ENCODE results near the gene SEMA5B.
A peak's percentile ranks its signal among the peaks of the same experiment; 100 is the strongest.

SEMA5B gene

GRCh38 chr3:122890720-122891220, 136.8 kb downstream of the SEMA5B start:
- DNase-seq (ENCODE audit: low spot score) = no peak

GRCh38 chr3:122890077-122890719, 137.4 kb downstream of the SEMA5B start:
- peak; percentile 77 for DNase-seq (ENCODE audit: low spot score)

GRCh38 chr3:122886946-122887345, 140.6 kb downstream of the SEMA5B start:
- DNase-seq (ENCODE audit: low spot score) = no peak

GRCh38 chr3:122886251-122886650, 141.3 kb downstream of the SEMA5B start:
- DNase-seq (ENCODE audit: low spot score) = no peak

GRCh38 chr3:122882361-122882947, 145.1 kb downstream of the SEMA5B start:
- no peak for DNase-seq (ENCODE audit: low spot score)

- DNase-seq (ENCODE audit: low spot score) = no peak
Measured at GRCh38 chr3:122880624-122881023, 146.9 kb downstream of the SEMA5B start.

- DNase-seq (ENCODE audit: low spot score) = no peak
Measured at GRCh38 chr3:122880173-122880572, 147.4 kb downstream of the SEMA5B start.

GRCh38 chr3:122875547-122876127, 151.9 kb downstream of the SEMA5B start:
- DNase-seq (ENCODE audit: low spot score) = no peak

- DNase-seq (ENCODE audit: low spot score) = no peak
Measured at GRCh38 chr3:122873741-122874515, 153.6 kb downstream of the SEMA5B start.

GRCh38 chr3:122868322-122868721, 159.2 kb downstream of the SEMA5B start:
- DNase-seq (ENCODE audit: low spot score) = no peak

GRCh38 chr3:122864498-122864897, 163.1 kb downstream of the SEMA5B start:
- no peak for DNase-seq (ENCODE audit: low spot score)

- no peak for DNase-seq (ENCODE audit: low spot score)
Measured at GRCh38 chr3:122862381-122862780, 165.2 kb downstream of the SEMA5B start.

Measured in AG08395 (cell line).